K562 (cell line): Measurements from ENCODE around the gene MVK. TPM values are rescaled to one million over a fixed set of nuclear protein-coding genes. Genes with fewer than 3 reads are reported as not detected.

Experiments
- ATAC-seq: fragments of 200-7000 bp; cut with Tn5 transposase; 3 replicates; pipeline ENCODE4 v1.9.1; 2020; ENCODE audit warnings: moderate library complexity
- BruUV-seq: library from RNA; stranded (reverse); fragments of 400-500 nt; replicated peaks from 2 replicates; lab custom pipeline; 2021; lab: Mats Ljungman, UMichigan
- CTCF ChIA-PET: fragments of 300-600 bp; formaldehyde crosslinking; extraction: SDS; loops from one replicate; lab custom pipeline; 2021; ENCODE audit warnings: low intra/inter-chr PET ratio; lab: Yijun Ruan, JAX
- POLR2A ChIA-PET: fragments of 300-600, 350-650 bp; sonication (Branson Sonifier 250); formaldehyde crosslinking; extraction: SDS; loops from one replicate; lab custom pipeline; 2021; ENCODE audit warnings: antibody characterized with exemption, inconsistent platforms; lab: Yijun Ruan, JAX
- DNase-seq, 4 experiments: peaks; one replicate each; pipeline versions ENCODE4 v3.0.0 to v3.0.0-alpha.2; 2011 to 2018; ENCODE audit warnings: low spot score in 3 of 4, mixed read lengths in 3 of 4; ENCODE audit errors: extremely low read depth in 1 of 4
- FAIRE-seq: peaks from 2 replicates; lab custom pipeline; 2011; peaks lifted over from hg19 to GRCh38; lab: Jason Lieb, UNC
- H2AFZ ChIP-seq: 2 replicates; pipeline ENCODE4 v1.6.0; 2011; ENCODE audit warnings: low read depth, low read length, control low read depth, inconsistent platforms
- H3K27ac ChIP-seq: fragments of 200-600 bp; 3 replicates; pipeline ENCODE4 v1.8.0; 2011; ENCODE audit warnings: low read depth, mild to moderate bottlenecking, control low read depth, inconsistent platforms, low read length, moderate library complexity, mixed read lengths; ENCODE audit errors: extremely low read depth
- H3K27me3 ChIP-seq, 2 experiments: fragments of 300-600 bp in 1 of 2; 2 replicates in 1 of 2; 3 replicates in 1 of 2; pipeline versions ENCODE4 v1.6.0 to v1.8.0; 2011; ENCODE audit warnings: inconsistent platforms in 2 of 2, low read length in 2 of 2, mild to moderate bottlenecking in 1 of 2, mixed read lengths in 1 of 2, moderate library complexity in 1 of 2; ENCODE audit not compliant: control insufficient read depth in 2 of 2, insufficient read depth in 2 of 2
- H3K36me3 ChIP-seq: fragments of 300-600 bp; 3 replicates; pipeline ENCODE4 v1.8.0; 2011; ENCODE audit warnings: mild to moderate bottlenecking, low read length, inconsistent platforms; ENCODE audit not compliant: control insufficient read depth, insufficient read depth
- H3K4me1 ChIP-seq, 2 experiments: fragments of 200-600 bp in 1 of 2; replicated peaks in 1 of 2; 2 replicates in 1 of 2; 3 replicates in 1 of 2; pipeline versions ENCODE4 v1.5.1 to v1.8.0; 2011; ENCODE audit warnings: inconsistent platforms in 2 of 2, low read length in 2 of 2, mild to moderate bottlenecking in 1 of 2, mixed read lengths in 1 of 2, moderate library complexity in 1 of 2; ENCODE audit not compliant: control insufficient read depth in 2 of 2, insufficient read depth in 2 of 2
- H3K4me2 ChIP-seq: 2 replicates; pipeline ENCODE4 v1.6.1; 2011; ENCODE audit warnings: low read length, control low read depth, inconsistent platforms, mixed read lengths; ENCODE audit not compliant: insufficient read depth
- H3K4me3 ChIP-seq: fragments of 200-600 bp; sonication (generic), shearing (Covaris generic); 2 replicates; pipeline ENCODE4 v1.5.1; 2016; ENCODE audit warnings: control low read depth, inconsistent platforms
- H3K79me2 ChIP-seq: fragments of 200-600 bp; 3 replicates; pipeline ENCODE4 v1.8.0; 2011; ENCODE audit warnings: low read length, inconsistent platforms; ENCODE audit not compliant: control insufficient read depth, insufficient read depth
- H3K9ac ChIP-seq, 2 experiments: 2 replicates each; pipeline versions ENCODE4 v1.6.0 to v1.6.1; 2011; ENCODE audit warnings: low read depth in 2 of 2, low read length in 2 of 2, control low read depth in 1 of 2, inconsistent platforms in 1 of 2, mild to moderate bottlenecking in 1 of 2, mixed read lengths in 1 of 2; ENCODE audit not compliant: insufficient read depth in 1 of 2
- H3K9me1 ChIP-seq: one replicate; pipeline ENCODE4 v1.6.0; 2011; ENCODE audit warnings: inconsistent platforms, mild to moderate bottlenecking, low read length, moderate library complexity; ENCODE audit not compliant: control insufficient read depth, insufficient read depth
- H3K9me3 ChIP-seq: replicated peaks from 2 replicates; pipeline ENCODE4 v1.5.1; 2011; ENCODE audit warnings: low read depth, low read length, inconsistent platforms; ENCODE audit not compliant: control insufficient read depth, insufficient read depth
- H4K20me1 ChIP-seq: replicated peaks from 2 replicates; pipeline ENCODE4 v1.6.1; 2011; ENCODE audit warnings: low read length, inconsistent platforms, mixed read lengths; ENCODE audit not compliant: control insufficient read depth, insufficient read depth
- CCNT2 ChIP-seq: IDR thresholded peaks from 2 replicates; pipeline ENCODE4 v1.6.1; 2011; ENCODE audit warnings: borderline replicate concordance, low read depth, mild to moderate bottlenecking, moderate library complexity, mixed read lengths, low read length; ENCODE audit not compliant: insufficient read length; ENCODE audit errors: extremely low read depth
- EGR1 ChIP-seq: fragments of 450-650 bp; conservative IDR thresholded peaks from 2 replicates; pipeline ENCODE4 v1.6.1; 2017; ENCODE audit warnings: mild to moderate bottlenecking
- ETS2 ChIP-seq: IDR thresholded peaks from 2 replicates; pipeline ENCODE4 v1.6.1; 2016; ENCODE audit warnings: borderline replicate concordance, missing genetic modification characterization, mild to moderate bottlenecking, moderate library complexity, missing compliant biosample characterization; ENCODE audit not compliant: poor library complexity, severe bottlenecking
- HDAC6 ChIP-seq: IDR thresholded peaks from 2 replicates; pipeline ENCODE4 v1.6.1; 2012; ENCODE audit warnings: low read depth, mild to moderate bottlenecking, control low read depth, inconsistent platforms, low read length, moderate library complexity
- NELFE ChIP-seq: IDR thresholded peaks from 2 replicates; pipeline ENCODE4 v1.6.1; 2011; ENCODE audit warnings: mild to moderate bottlenecking; ENCODE audit not compliant: insufficient read depth, insufficient read length
- PYGO2 ChIP-seq: fragments of 450-650 bp; IDR thresholded peaks from 2 replicates; pipeline ENCODE4 v1.6.1; 2016; ENCODE audit warnings: mild to moderate bottlenecking, missing genetic modification characterization, moderate library complexity, missing compliant biosample characterization
- WGBS: fragments of 100-300 bp; shearing (Covaris generic); methylation state at CpG from one replicate; pipeline ENCODE4 v1.1.6; 2016; ENCODE audit warnings: low coverage, mixed read lengths; ENCODE audit not compliant: insufficient coverage; ENCODE audit errors: missing lambda C conversion rate; 5-methylcytosine and 5-hydroxymethylcytosine counted together
- in situ Hi-C: fragments of 300-500 bp; cut with MboI; formaldehyde crosslinking; loops from 4 replicates; pipeline ENCODE4 v1.15.0; 2018; ENCODE audit warnings: inconsistent platforms, mixed read lengths
- intact Hi-C: fragments of 100-400 bp; cut with micrococcal nuclease; formaldehyde crosslinking; loops from 2 replicates; pipeline ENCODE4 v1.14.2; 2022
- polyA plus RNA-seq, 8 experiments: library from polyadenylated mRNA; depleted of rRNA in 4 of 8; stranded (reverse) in 5 of 8; unstranded in 3 of 8; fragments of >200 nt; fragmentation: Nextera tagmentation in 2 of 8; fragmentation: Illumina TruSeq in 1 of 8; extraction: Ambion mirVana in 2 of 8; extraction: Trizol in 1 of 8; gene quantifications; 2 replicates each; pipeline versions ENCODE4 v1.2.1 to v1.2.3, GENCODE V29; 2011 to 2014; ENCODE audit warnings: inconsistent platforms in 1 of 8, missing spikeins in 1 of 8
- total RNA-seq, 7 experiments: library from RNA; depleted of rRNA in 6 of 7; stranded (reverse); fragments of >200 nt in 6 of 7; fragmentation: Illumina TruSeq in 2 of 7; extraction: Trizol in 2 of 7; gene quantifications; 2 replicates each; pipeline versions ENCODE4 v1.2.1 to v1.2.3, GENCODE V29; 2011 to 2021; ENCODE audit warnings: low replicate concordance in 1 of 7
- TF ChIP-seq, protein P1 (sequence below), 2 experiments: fragments of 450-650 bp; IDR thresholded peaks; 2 replicates each; pipeline ENCODE4 v1.6.1; 2016; ENCODE audit warnings: mild to moderate bottlenecking in 2 of 2, borderline replicate concordance in 1 of 2, low read depth in 1 of 2, moderate library complexity in 1 of 2
- TF ChIP-seq, protein P2 (sequence below): fragments of 250-450 bp; sonication (Bioruptor Pico); IDR thresholded peaks from 2 replicates; pipeline ENCODE4 v1.8.0; 2022; ENCODE audit warnings: inconsistent platforms

MVK gene
- total and polyA plus RNA-seq, 9 of the 15 experiments (the other 6 are each of a cell fraction or from before 2014, with no cell fraction given): 0.41 to 33.6 (median 18.8) TPM

DNA sequence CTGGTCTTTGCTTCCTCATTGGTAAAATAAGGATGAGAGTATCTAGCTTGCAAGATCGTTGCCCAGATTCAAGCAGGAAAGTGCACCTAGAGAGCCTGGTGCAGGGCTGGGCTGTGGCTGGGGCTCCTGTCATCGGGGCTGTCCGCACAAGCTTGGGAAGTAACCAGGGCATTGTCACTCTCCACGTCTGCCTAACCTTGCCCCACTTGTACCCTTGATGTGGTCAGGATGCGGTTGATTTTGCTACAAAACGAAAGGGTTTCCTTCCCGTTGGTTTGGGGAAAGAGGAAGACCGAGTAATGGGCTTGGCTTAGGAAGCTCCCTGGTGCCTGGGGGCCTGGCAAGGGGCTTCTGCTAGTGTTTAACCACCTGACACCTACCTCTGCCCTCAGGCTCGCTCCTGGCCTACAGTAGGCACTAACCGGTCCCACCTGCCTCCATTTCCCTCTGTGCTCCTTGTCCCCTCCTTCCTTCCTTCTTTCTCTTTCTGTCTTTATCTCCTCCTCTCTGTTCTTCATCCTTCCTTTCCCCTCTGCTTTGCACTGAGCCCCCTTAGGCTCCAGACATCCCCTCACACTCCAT, 21.8 kb downstream of the MVK start:
- peaks cover 4 to 18% of the 10 kb centered on the region in 2 experiments; a peak in 3 of 5 replicates for H3K4me1 ChIP-seq
- ChIA-PET POLR2A (interaction anchor here (0.6 to 3.5 kb wide), 7 partner anchors 9 to 269 kb away, joined by 3 to 11 read pairs (median 3); partner anchors contain the start of genes MMAB and MVK), CTCF (no interaction called here)
- BruUV-seq: no TSS peak
- no peak overlapping the region for H3K4me2 ChIP-seq
- in situ Hi-C loops (no loop called here), intact Hi-C loops (loop anchor here (10.0 kb wide), 2 partner anchors 81 to 119 kb away; partner anchors contain the start of gene FAM222A)
- peaks cover 46% of the 10 kb centered on the region; the same call in 2 of the 3 replicates for H3K36me3 ChIP-seq
- ATAC-seq (no peak), FAIRE-seq (no peak), DNase-seq (no peak)
- H4K20me1 ChIP-seq: peaks cover 19% of the 10 kb centered on the region; the same call in 1 of the 2 replicates
- no peaks in the 10 kb centered on the region for H3K79me2 ChIP-seq
- H3K27me3 ChIP-seq: no peaks in the 10 kb centered on the region
- no peak overlapping the region for H3K4me3 ChIP-seq
- H3K9me1 ChIP-seq: no peaks in the 10 kb centered on the region
- H2AFZ ChIP-seq: no peak overlapping the region
- H3K9ac ChIP-seq: no peak overlapping the region
- TF ChIP-seq ETS2 (no peak), HDAC6 (no peak), CCNT2 (no peak), NELFE (no peak), EGR1 (no peak), PYGO2 (tag) (no peak)
- TF ChIP-seq, protein P1, sequence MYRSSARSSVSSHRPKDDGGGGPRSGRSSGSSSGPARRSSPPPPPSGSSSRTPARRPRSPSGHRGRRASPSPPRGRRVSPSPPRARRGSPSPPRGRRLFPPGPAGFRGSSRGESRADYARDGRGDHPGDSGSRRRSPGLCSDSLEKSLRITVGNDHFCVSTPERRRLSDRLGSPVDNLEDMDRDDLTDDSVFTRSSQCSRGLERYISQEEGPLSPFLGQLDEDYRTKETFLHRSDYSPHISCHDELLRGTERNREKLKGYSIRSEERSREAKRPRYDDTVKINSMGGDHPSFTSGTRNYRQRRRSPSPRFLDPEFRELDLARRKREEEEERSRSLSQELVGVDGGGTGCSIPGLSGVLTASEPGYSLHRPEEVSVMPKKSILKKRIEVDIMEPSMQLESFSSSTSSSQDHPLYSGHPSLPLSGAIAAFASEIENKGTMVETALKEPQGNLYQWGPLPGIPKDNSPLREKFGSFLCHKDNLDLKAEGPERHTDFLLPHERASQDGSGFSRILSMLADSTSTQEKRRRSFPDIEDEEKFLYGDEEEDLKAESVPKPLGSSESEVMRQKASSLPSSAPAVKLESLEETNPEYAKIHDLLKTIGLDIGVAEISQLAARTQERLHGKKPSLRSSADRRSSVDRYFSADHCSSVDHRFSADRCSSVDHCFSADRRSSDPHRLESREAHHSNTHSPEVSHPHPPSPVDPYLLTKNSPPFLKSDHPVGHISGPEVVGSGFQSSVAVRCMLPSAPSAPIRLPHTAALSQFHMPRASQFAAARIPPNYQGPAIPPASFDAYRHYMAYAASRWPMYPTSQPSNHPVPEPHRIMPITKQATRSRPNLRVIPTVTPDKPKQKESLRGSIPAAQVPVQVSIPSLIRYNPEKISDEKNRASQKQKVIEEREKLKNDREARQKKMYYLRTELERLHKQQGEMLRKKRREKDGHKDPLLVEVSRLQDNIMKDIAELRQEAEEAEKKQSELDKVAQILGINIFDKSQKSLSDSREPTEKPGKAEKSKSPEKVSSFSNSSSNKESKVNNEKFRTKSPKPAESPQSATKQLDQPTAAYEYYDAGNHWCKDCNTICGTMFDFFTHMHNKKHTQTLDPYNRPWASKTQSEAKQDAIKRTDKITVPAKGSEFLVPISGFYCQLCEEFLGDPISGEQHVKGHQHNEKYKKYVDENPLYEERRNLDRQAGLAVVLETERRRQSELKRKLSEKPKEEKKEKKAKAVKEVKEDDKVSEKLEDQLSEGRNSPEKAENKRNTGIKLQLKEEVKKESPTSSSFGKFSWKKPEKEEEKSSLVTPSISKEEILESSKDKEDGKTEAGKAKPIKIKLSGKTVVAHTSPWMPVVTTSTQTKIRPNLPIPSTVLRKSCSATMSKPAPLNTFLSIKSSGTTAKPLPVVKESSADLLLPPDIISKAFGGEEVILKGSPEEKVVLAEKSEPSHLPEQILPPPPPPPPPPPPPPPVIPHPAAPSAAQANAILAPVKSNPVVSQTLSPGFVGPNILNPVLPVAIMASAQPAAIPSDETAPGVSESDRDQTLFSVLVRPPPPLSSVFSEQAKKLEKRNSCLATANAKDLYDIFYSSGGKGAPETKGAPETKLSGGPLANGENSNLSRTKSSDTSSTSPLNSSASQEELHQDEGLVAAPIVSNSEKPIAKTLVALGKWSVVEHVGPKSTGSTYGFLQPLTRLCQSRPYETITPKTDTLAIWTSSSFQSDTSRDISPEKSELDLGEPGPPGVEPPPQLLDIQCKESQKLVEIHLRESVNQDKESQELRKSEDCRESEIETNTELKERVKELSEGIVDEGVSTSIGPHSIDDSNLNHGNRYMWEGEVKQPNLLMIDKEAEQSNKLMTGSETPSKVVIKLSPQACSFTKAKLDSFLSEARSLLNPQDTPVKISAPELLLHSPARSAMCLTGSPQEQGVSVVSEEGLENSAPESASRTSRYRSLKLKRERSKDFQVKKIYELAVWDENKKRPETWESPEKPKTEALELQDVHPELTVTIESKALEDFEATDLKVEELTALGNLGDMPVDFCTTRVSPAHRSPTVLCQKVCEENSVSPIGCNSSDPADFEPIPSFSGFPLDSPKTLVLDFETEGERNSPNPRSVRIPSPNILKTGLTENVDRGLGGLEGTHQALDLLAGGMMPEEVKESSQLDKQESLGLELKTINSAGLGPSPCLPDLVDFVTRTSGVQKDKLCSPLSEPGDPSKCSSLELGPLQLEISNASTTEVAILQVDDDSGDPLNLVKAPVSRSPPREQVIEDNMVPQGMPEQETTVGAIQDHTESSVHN (IDR thresholded peaks at IDR 0.05; ENCODE audit: borderline replicate concordance in 1 of 2, low read depth in 1 of 2): no peak
- TF ChIP-seq, protein P2, sequence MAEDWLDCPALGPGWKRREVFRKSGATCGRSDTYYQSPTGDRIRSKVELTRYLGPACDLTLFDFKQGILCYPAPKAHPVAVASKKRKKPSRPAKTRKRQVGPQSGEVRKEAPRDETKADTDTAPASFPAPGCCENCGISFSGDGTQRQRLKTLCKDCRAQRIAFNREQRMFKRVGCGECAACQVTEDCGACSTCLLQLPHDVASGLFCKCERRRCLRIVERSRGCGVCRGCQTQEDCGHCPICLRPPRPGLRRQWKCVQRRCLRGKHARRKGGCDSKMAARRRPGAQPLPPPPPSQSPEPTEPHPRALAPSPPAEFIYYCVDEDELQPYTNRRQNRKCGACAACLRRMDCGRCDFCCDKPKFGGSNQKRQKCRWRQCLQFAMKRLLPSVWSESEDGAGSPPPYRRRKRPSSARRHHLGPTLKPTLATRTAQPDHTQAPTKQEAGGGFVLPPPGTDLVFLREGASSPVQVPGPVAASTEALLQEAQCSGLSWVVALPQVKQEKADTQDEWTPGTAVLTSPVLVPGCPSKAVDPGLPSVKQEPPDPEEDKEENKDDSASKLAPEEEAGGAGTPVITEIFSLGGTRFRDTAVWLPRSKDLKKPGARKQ (CRISPR knock-in tag): no peak
- no peak overlapping the region for H3K27ac ChIP-seq
- H3K9me3 ChIP-seq: no peaks in the 10 kb centered on the region
- WGBS: 73% methylated on average over 10 of the region's 10 CpGs
